Measurements from ENCODE around the gene CACNB1.

The CACNB1 gene

DNA sequence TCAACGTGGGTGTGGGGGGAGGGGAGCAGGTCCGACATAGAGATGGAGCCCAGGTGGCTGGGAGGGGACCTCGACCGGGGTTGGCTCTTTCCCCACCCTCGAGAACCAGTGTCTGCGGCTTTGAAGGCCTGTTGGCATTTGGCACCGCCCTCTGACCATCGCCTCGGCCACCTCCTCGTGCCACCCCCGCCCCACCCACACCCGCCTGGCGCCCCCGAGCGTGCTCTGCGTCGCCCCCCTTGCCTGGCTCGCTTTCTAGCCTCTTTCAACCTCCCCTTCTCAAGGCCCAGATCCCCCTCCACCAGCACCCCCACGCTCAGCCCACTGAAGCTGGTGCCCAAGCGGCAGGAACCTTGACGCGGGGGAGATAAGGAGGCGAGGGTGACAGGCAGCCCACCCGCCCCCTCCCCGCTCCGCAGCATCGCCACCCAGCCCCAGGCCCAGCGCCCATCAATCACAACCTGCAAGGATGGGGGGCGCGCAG lies 619 bp downstream of the CACNB1 start:
- no peak for DNase-seq (ENCODE audit: low read depth in 1 of 2, low spot score in 1 of 2)
- Histone ChIP-seq H3K4me3 (replicated peaks; ENCODE audit: insufficient read depth, low read length) (peak overlapping the region; percentile 26), H3K27me3 (ENCODE audit: insufficient read depth, poor library complexity, severe bottlenecking) (peaks cover 19% of the 10 kb centered on the region), H3K27ac (replicated peaks) (no peak overlapping the region)
- TF ChIP-seq REST (IDR thresholded peaks at IDR 0.05; ENCODE audit: insufficient replicate concordance, low read depth) (no peak), GABPA (IDR thresholded peaks at IDR 0.05; ENCODE audit: low read depth) (no peak), POLR2AphosphoS5 (IDR thresholded peaks at IDR 0.05; ENCODE audit: low read depth) (no peak), SPI1 (IDR thresholded peaks at IDR 0.05; ENCODE audit: borderline replicate concordance, low read depth) (no peak), CTCF (IDR thresholded peaks at IDR 0.05; ENCODE audit: insufficient read depth, low read length) (no peak)

- Histone ChIP-seq H3K4me3 (replicated peaks; ENCODE audit: insufficient read depth, low read length) (no peak overlapping the region), H3K27me3 (ENCODE audit: insufficient read depth, poor library complexity, severe bottlenecking) (peaks cover 19% of the 10 kb centered on the region), H3K27ac (replicated peaks) (no peak overlapping the region)
- TF ChIP-seq CTCF (IDR thresholded peaks at IDR 0.05; ENCODE audit: insufficient read depth, low read length) (no peak), POLR2AphosphoS5 (IDR thresholded peaks at IDR 0.05; ENCODE audit: low read depth) (no peak), GABPA (IDR thresholded peaks at IDR 0.05; ENCODE audit: low read depth) (no peak), REST (IDR thresholded peaks at IDR 0.05; ENCODE audit: insufficient replicate concordance, low read depth) (no peak), SPI1 (IDR thresholded peaks at IDR 0.05; ENCODE audit: borderline replicate concordance, low read depth) (no peak)
- DNase-seq (ENCODE audit: low read depth in 1 of 2, low spot score in 1 of 2) = no peak
Measured at GRCh38 chr17:39196241-39196807, 1.1 kb downstream of the CACNB1 start.

DNA sequence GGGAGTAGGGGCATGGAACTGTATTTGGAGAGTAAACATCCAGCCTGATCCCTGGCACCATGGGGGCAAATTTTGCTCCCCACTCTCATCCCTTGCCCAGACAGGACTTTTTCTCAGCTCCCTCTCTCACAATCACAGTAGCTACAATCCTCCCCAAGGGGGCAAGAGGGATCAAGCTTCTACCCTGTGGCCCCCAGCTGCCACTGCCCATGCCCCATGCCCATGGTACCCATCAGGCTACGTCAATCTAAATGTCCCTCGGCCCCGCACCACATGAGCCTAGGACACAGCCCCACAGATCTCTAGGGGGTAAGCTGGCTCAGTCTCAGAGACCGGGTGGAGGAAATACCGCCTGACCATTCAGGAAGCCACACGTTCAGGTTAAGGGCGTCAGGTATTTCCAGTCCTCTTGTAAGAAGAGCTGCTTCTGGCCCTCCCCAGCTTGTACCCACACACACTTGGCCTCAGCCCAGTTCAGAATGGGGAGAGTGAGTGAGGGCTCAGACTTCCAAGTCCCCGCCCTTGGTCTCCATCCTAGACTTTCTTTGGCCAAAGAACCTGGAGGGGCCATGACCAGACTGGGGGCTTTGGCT lies 1.8 kb downstream of the CACNB1 start:
- TF ChIP-seq CTCF (IDR thresholded peaks at IDR 0.05; ENCODE audit: insufficient read depth, low read length) = no peak
- no peak for TF ChIP-seq SPI1 (IDR thresholded peaks at IDR 0.05; ENCODE audit: borderline replicate concordance, low read depth)
- no peak for TF ChIP-seq POLR2AphosphoS5 (IDR thresholded peaks at IDR 0.05; ENCODE audit: low read depth)
- no peak for TF ChIP-seq REST (IDR thresholded peaks at IDR 0.05; ENCODE audit: insufficient replicate concordance, low read depth)
- TF ChIP-seq GABPA (IDR thresholded peaks at IDR 0.05; ENCODE audit: low read depth) = no peak
- Histone ChIP-seq H3K27ac (replicated peaks) (no peak overlapping the region), H3K4me3 (replicated peaks; ENCODE audit: insufficient read depth, low read length) (no peak overlapping the region)

More for the DNA sequence above, 1.8 kb downstream of the CACNB1 start:
- H3K27me3 ChIP-seq (ENCODE audit: insufficient read depth, poor library complexity, severe bottlenecking) = peaks cover 19% of the 10 kb centered on the region
- no peak for DNase-seq (ENCODE audit: low read depth in 1 of 2, low spot score in 1 of 2)

Measured in HL-60 (cell line).